Measurements from ENCODE around the gene CSK. TPM values are rescaled to one million over a fixed set of nuclear protein-coding genes. Genes with fewer than 3 reads are reported as not detected.

CSK gene
- total and polyA plus RNA-seq, 2 experiments from 2014 or later = 13.6 to 27.5 TPM

DNA sequence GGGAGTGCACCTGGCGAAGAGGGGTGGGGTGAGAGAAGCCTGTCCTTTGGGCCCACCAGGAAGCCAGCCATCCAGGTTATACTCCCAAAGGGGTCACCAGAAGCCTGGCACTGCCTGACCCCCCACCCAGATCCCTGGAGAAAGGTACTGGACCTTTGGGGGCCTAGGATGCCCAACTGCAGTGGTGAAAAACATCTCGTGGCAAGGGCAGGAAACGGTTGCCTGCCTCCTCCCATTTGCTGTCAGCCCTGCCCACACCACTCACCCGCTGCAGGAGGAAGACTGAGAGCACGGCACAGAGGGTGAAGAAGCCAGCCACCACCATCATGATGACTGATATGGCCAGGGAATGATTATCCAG is 63.3 kb downstream of the CSK start:
- Mint-ChIP-seq H3K36me3 (ENCODE audit: low read depth) (peaks cover 33% of the 10 kb centered on the region), H3K9me3 (no peaks in the 10 kb centered on the region), H3K4me3 (no peak overlapping the region)

More for the DNA sequence above, 63.3 kb downstream of the CSK start:
- Histone ChIP-seq H3K27ac (ENCODE audit: low read depth) (no peak overlapping the region), H3K4me2 (no peak overlapping the region), H3K27me3 (ENCODE audit: insufficient read depth) (no peaks in the 10 kb centered on the region), H3K36me3 (ENCODE audit: insufficient read depth) (no peaks in the 10 kb centered on the region; the same call in 1 of the 2 replicates), H3K4me3 (no peak overlapping the region), H2AFZ (no peak overlapping the region), H3K79me2 (replicated peaks; ENCODE audit: insufficient read depth) (no peaks in the 10 kb centered on the region), H3K9me2 (ENCODE audit: insufficient read depth) (no peaks in the 10 kb centered on the region), H3K4me1 (ENCODE audit: insufficient read depth) (peaks cover 9% of the 10 kb centered on the region), H4K20me1 (replicated peaks; ENCODE audit: insufficient read depth) (no peaks in the 10 kb centered on the region; the same call in 1 of the 2 replicates), H3F3A (replicated peaks; ENCODE audit: low read depth) (0 out of 2 replicates have a peak, but pooled peaks cover 5% of the 10 kb centered on the region)
- H3K27ac Mint-ChIP-seq = no peak overlapping the region
- peaks cover 20% of the 10 kb centered on the region for H3K4me1 Mint-ChIP-seq
- peaks cover 15% of the 10 kb centered on the region for H3K27me3 Mint-ChIP-seq (ENCODE audit: insufficient read depth, low read depth, poor library complexity)
- ATAC-seq = no peak
- no peak for DNase-seq (ENCODE audit: low spot score)
- TF ChIP-seq POLR2AphosphoS5 (IDR thresholded peaks at IDR 0.05; ENCODE audit: low read depth) (no peak), ZNF331 (CRISPR knock-in tag; IDR thresholded peaks at IDR 0.05; ENCODE audit: low read depth) (no peak), JUNB (IDR thresholded peaks at IDR 0.05; ENCODE audit: unreplicated experiment) (no peak), ETS1 (IDR thresholded peaks at IDR 0.05) (no peak), CREB1 (CRISPR knock-in tag; IDR thresholded peaks at IDR 0.05; ENCODE audit: low read depth) (no peak), ZNF114 (CRISPR knock-in tag; IDR thresholded peaks at IDR 0.05) (no peak), EZH2 (IDR thresholded peaks at IDR 0.05; ENCODE audit: low read depth, unreplicated experiment) (no peak), REST (IDR thresholded peaks at IDR 0.05; ENCODE audit: unreplicated experiment) (no peak), EZH2phosphoT487 (IDR thresholded peaks at IDR 0.05; ENCODE audit: unreplicated experiment) (no peak), STAT1 (IDR thresholded peaks at IDR 0.05; ENCODE audit: unreplicated experiment) (no peak), NANOG (IDR thresholded peaks at IDR 0.05; ENCODE audit: borderline replicate concordance) (no peak)
- TF ChIP-seq, protein P1, sequence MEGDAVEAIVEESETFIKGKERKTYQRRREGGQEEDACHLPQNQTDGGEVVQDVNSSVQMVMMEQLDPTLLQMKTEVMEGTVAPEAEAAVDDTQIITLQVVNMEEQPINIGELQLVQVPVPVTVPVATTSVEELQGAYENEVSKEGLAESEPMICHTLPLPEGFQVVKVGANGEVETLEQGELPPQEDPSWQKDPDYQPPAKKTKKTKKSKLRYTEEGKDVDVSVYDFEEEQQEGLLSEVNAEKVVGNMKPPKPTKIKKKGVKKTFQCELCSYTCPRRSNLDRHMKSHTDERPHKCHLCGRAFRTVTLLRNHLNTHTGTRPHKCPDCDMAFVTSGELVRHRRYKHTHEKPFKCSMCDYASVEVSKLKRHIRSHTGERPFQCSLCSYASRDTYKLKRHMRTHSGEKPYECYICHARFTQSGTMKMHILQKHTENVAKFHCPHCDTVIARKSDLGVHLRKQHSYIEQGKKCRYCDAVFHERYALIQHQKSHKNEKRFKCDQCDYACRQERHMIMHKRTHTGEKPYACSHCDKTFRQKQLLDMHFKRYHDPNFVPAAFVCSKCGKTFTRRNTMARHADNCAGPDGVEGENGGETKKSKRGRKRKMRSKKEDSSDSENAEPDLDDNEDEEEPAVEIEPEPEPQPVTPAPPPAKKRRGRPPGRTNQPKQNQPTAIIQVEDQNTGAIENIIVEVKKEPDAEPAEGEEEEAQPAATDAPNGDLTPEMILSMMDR (conservative IDR thresholded peaks at IDR 0.05; ENCODE audit: low read depth in 2 of 2) = no peak
- TF ChIP-seq, protein P2, sequence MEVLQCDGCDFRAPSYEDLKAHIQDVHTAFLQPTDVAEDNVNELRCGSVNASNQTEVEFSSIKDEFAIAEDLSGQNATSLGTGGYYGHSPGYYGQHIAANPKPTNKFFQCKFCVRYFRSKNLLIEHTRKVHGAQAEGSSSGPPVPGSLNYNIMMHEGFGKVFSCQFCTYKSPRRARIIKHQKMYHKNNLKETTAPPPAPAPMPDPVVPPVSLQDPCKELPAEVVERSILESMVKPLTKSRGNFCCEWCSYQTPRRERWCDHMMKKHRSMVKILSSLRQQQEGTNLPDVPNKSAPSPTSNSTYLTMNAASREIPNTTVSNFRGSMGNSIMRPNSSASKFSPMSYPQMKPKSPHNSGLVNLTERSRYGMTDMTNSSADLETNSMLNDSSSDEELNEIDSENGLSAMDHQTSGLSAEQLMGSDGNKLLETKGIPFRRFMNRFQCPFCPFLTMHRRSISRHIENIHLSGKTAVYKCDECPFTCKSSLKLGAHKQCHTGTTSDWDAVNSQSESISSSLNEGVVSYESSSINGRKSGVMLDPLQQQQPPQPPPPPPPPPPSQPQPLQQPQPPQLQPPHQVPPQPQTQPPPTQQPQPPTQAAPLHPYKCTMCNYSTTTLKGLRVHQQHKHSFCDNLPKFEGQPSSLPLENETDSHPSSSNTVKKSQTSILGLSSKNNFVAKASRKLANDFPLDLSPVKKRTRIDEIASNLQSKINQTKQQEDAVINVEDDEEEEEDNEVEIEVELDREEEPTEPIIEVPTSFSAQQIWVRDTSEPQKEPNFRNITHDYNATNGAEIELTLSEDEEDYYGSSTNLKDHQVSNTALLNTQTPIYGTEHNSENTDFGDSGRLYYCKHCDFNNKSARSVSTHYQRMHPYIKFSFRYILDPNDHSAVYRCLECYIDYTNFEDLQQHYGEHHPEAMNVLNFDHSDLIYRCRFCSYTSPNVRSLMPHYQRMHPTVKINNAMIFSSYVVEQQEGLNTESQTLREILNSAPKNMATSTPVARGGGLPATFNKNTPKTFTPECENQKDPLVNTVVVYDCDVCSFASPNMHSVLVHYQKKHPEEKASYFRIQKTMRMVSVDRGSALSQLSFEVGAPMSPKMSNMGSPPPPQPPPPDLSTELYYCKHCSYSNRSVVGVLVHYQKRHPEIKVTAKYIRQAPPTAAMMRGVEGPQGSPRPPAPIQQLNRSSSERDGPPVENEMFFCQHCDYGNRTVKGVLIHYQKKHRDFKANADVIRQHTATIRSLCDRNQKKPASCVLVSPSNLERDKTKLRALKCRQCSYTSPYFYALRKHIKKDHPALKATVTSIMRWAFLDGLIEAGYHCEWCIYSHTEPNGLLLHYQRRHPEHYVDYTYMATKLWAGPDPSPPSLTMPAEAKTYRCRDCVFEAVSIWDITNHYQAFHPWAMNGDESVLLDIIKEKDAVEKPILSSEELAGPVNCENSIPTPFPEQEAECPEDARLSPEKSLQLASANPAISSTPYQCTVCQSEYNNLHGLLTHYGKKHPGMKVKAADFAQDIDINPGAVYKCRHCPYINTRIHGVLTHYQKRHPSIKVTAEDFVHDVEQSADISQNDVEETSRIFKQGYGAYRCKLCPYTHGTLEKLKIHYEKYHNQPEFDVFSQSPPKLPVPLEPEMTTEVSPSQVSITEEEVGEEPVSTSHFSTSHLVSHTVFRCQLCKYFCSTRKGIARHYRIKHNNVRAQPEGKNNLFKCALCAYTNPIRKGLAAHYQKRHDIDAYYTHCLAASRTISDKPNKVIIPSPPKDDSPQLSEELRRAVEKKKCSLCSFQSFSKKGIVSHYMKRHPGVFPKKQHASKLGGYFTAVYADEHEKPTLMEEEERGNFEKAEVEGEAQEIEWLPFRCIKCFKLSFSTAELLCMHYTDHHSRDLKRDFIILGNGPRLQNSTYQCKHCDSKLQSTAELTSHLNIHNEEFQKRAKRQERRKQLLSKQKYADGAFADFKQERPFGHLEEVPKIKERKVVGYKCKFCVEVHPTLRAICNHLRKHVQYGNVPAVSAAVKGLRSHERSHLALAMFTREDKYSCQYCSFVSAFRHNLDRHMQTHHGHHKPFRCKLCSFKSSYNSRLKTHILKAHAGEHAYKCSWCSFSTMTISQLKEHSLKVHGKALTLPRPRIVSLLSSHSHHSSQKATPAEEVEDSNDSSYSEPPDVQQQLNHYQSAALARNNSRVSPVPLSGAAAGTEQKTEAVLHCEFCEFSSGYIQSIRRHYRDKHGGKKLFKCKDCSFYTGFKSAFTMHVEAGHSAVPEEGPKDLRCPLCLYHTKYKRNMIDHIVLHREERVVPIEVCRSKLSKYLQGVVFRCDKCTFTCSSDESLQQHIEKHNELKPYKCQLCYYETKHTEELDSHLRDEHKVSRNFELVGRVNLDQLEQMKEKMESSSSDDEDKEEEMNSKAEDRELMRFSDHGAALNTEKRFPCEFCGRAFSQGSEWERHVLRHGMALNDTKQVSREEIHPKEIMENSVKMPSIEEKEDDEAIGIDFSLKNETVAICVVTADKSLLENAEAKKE (CRISPR knock-in tag; IDR thresholded peaks at IDR 0.05) = no peak

All from GM23338 (cell line).